Activated T-cell treated with anti-CD3 and anti-CD28 coated beads, Interleukin-2, amount 50 U/mL, for 24 hours (primary cell): Measurements from ENCODE around the gene ZP1.
"Not testable (repeated sequence)": the region's sequence is repeated elsewhere in the genome, so short reads cannot be mapped to it uniquely, and the experiment has no call there.

Source experiments
- DNase-seq: peaks from one replicate; pipeline ENCODE4 v3.0.0-alpha.2; 2020
- H3K27ac Mint-ChIP-seq: 2 replicates; pipeline ENCODE4 v1.8.0; 2020; ENCODE audit warnings: mild to moderate bottlenecking, mixed read lengths
- H3K27me3 Mint-ChIP-seq: 2 replicates; pipeline ENCODE4 v1.8.0; 2020; ENCODE audit warnings: mixed read lengths
- H3K36me3 Mint-ChIP-seq: 2 replicates; pipeline ENCODE4 v1.8.0; 2020; ENCODE audit warnings: low read depth, mixed read lengths
- H3K4me1 Mint-ChIP-seq: 2 replicates; pipeline ENCODE4 v1.8.0; 2020; ENCODE audit warnings: low read depth, mixed read lengths
- H3K4me3 Mint-ChIP-seq: 2 replicates; pipeline ENCODE4 v1.8.0; 2020; ENCODE audit warnings: mild to moderate bottlenecking, moderate library complexity, mixed read lengths
- H3K9me3 Mint-ChIP-seq: 2 replicates; pipeline ENCODE4 v1.8.0; 2020; ENCODE audit warnings: mixed read lengths

The ZP1 gene

DNA sequence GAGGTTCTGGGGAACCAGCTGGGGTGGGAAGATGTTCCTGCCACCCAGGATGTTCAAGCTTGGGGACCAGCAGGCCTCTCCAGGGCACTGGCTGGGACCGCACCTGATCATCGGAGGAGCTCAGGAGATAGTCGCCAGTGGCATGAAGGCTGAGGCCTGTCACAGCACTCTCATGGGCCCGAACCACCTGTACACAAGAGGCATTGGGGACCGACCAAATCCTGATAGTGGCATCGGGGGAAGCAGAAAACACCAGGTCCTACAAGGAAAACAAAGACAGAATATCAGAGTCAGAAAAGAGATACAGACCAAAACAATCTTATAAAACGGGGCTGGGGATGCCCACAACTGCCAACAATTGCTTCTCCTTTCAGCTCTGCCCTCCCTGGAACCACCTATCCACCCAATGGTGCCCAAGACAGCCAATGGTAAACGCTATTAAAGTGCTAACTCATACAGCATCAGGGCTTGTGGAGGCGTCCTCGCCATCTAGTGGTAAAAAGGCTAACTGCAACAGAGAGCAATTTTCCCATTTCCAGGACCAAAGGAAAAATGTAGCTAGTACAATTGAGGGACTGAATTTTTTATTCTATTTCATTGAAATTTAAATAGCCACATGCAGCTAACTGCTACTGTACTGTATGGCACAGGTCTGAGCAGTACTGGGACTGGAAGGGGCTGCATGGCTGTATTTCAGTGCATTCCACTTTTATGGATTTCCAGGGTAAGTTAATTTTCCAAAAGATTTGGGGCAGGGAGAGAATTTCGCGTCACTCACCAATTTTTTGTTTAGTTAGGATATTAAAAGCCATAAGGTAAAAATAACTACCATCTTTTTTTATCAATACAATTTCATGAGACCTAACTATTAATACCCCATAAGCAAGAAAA, 31.9 kb downstream of the ZP1 start:
- DNase-seq = no peak
- H3K36me3 Mint-ChIP-seq = peaks cover 99% of the 10 kb centered on the region
- no peak overlapping the region for H3K4me3 Mint-ChIP-seq
- no peaks in the 10 kb centered on the region for H3K27me3 Mint-ChIP-seq
- peaks cover 27% of the 10 kb centered on the region for H3K4me1 Mint-ChIP-seq
- H3K27ac Mint-ChIP-seq = peak overlapping the region; percentile 70
- H3K9me3 Mint-ChIP-seq = no peaks in the 10 kb centered on the region

DNA sequence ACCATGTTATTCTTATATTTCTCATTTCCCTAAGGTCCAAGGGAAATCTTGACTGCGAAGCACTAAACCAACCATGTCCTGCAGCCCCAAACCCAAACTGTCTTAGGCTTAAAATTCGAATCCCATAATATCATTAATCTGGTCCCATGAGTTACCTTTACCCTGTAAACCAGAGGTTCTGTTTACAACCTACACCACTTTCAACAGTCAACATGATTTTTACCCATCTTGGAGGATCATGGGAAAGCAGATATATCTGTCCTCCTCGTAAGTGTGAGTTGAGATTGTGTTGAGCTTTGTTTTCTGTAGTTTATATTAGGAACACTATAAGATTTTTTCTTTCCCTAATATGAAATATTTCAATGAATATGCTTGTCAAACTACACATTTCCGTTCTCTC, 32.6 kb downstream of the ZP1 start:
- H3K4me3 Mint-ChIP-seq = no peak overlapping the region
- H3K9me3 Mint-ChIP-seq = no peaks in the 10 kb centered on the region
- H3K4me1 Mint-ChIP-seq = peaks cover 33% of the 10 kb centered on the region
- H3K27me3 Mint-ChIP-seq = no peaks in the 10 kb centered on the region
- H3K36me3 Mint-ChIP-seq = peaks cover 99% of the 10 kb centered on the region
- no peak for DNase-seq
- peak overlapping the region; percentile 48 for H3K27ac Mint-ChIP-seq

DNA sequence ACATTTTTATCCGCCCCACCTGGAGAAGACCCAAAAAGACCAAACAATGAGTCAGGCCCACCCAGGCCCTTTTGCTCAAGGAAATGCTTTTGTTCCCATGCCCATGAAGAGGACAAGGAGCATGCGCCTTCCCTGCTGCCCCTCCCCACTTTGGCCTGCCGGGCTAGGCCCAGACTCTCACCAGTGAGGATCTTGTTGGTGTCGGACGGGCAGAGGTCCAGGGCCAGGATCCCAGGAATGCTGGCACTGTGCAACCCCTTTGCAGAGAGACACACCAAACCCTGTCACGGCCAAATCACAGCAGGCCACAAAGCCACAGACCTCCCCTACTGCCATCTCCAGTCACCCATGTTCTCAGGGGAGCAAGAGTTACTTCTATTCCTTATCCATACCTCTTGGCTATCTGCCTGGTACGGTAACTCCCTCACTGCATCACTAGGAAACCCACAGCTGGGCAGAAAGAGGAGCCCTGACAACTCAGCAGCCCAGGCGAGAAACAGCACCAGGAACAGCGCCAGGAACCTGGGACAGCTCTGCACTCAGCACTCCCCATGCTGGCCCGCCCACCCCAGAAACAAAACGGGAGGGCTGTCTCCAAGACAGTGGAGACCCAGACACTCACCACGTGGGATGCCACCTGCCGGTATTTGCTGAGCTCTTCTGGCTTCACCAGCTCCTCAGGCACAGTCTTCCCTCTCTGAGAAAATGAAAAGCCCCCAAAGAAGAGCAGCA, 33.5 kb downstream of the ZP1 start:
- H3K4me1 Mint-ChIP-seq = peaks cover 39% of the 10 kb centered on the region
- H3K9me3 Mint-ChIP-seq = no peaks in the 10 kb centered on the region
- H3K36me3 Mint-ChIP-seq = peaks cover 99% of the 10 kb centered on the region
- peak overlapping the region; percentile 47 for H3K27ac Mint-ChIP-seq
- DNase-seq = no peak
- no peaks in the 10 kb centered on the region for H3K27me3 Mint-ChIP-seq
- no peak overlapping the region for H3K4me3 Mint-ChIP-seq

DNA sequence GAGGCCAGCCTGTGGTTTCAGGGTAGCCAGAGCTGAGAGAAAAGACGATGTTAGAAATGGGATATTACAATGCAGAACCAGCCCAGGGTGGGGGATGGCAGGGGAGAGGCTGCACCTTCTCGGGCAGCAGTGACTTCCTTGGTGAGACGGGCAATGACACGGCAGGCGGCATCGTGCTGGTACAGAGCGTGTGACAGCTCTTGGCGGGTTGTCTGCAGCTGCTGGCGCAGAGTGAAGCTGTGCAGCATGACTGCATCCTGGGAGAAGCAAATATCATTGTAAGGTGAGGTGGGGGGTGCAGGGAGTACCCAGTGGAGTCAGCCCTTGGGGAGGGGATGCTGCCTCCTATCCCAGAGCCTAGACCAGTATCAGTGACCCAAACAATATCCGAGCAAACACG, 35.3 kb downstream of the ZP1 start:
- H3K27me3 Mint-ChIP-seq = no peaks in the 10 kb centered on the region
- DNase-seq = no peak
- H3K9me3 Mint-ChIP-seq = no peaks in the 10 kb centered on the region
- H3K27ac Mint-ChIP-seq = peak overlapping the region; percentile 97
- H3K36me3 Mint-ChIP-seq = peaks cover 86% of the 10 kb centered on the region
- peaks cover 44% of the 10 kb centered on the region for H3K4me1 Mint-ChIP-seq
- H3K4me3 Mint-ChIP-seq = no peak overlapping the region

DNA sequence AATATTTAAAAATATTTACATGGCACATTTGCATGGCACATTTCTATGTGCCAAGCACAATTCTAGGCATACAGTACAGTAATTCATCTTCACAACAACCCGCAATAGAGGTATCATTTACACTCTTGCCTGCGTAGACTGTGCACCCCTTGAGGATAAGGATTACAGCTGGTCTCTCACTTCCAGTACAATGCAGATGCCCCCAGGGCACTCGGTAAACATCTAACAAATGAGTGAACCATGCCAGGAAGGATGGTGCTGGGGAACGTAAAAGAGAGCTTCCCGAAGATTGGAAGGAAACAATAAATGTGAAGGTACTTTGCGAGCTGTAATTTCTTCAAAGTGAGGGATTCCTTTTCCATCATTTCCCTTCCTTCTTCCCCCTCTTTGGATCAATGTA, 37.7 kb downstream of the ZP1 start:
- peak overlapping the region; percentile 85 for H3K4me3 Mint-ChIP-seq
- no peak for DNase-seq
- peaks cover 62% of the 10 kb centered on the region for H3K36me3 Mint-ChIP-seq
- peaks cover 39% of the 10 kb centered on the region for H3K4me1 Mint-ChIP-seq
- H3K9me3 Mint-ChIP-seq = no peaks in the 10 kb centered on the region
- H3K27me3 Mint-ChIP-seq = no peaks in the 10 kb centered on the region
- peak overlapping the region; percentile 97 for H3K27ac Mint-ChIP-seq

DNA sequence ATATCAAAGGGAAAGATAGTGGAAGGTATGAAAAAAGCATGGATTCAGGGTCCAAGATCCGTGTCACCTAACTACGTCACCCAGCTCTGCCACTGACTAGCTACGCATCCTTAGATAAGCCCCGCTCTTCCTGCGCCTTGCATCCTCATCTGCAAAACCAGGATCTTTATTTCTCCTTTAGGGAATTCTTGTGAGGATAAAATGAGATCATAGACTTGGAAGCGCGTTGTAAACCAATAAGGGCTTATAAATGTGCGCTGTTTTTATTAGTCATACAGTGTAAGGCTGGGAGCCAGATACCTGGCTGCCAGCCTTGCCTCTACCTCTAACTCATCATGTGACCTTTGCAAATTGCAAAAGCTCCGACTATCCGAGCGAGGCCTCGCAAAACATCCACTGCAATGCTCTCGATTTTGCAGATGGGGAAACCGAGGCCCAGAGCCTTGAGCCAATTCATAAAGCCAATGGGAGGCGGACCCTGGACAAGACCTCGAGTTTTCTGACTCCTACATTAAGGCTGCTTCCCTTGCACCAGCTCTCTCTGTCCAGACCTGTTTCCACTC, 38.3 kb downstream of the ZP1 start:
- no peaks in the 10 kb centered on the region for H3K27me3 Mint-ChIP-seq
- H3K27ac Mint-ChIP-seq = peak overlapping the region; percentile 97
- H3K36me3 Mint-ChIP-seq = peaks cover 56% of the 10 kb centered on the region
- no peak for DNase-seq
- H3K4me1 Mint-ChIP-seq = peaks cover 42% of the 10 kb centered on the region
- no peaks in the 10 kb centered on the region for H3K9me3 Mint-ChIP-seq
- H3K4me3 Mint-ChIP-seq = peak overlapping the region; percentile 85

DNA sequence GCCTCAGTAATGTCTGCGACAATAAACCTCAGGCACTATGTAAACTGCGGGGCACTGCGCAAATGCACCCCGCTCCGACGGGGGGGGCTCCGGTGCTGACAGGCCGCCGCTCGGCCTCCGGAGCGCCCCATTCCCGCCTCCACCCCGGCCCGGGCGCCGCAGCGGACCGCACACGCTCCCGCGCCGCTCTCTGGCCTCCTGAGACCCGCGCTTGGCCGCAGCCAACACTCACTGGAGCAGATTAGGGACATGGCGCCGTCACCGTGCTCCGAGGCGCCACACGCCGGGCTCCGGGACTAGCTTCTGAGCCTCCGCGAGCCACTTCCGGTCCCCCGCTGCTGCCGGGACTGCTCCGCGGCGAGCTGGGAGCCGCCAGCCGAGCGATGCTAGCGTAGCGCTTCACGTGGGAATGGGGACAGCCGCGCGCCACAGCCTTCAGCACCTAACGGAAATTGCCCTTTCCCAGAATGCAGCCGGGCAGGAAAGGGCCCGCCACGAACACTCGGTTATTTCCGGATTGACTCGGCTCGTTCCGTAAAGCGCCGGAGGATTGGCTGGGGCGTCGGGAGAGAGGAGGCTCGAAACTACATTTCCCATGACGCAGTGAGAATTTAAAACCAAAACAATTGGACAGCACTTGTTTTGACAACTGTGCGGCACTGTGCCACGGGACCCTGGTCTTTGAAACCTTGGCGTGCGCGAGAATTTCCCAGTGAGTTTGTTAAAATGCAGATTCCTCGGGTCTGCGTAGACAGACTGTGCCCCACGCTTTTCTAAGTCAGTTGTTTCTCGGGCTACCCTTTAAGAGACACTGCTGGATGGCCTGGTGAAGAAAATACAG, 39.0 kb downstream of the ZP1 start, which contains the start of gene PRPF19:
PRPF19 (minus strand) TSS at position 454 of the 841 bp plus-strand sequence; CDS start at position 251, 203 bp downstream.
- H3K27ac Mint-ChIP-seq = peak within 1 kb of the TSS; percentile 97
- H3K4me3 Mint-ChIP-seq = peak within 1 kb of the TSS; percentile 85
- DNase-seq = peak; percentile 99
- H3K36me3 Mint-ChIP-seq = peaks cover 48% of the 10 kb centered on the region
- H3K4me1 Mint-ChIP-seq = peaks cover 49% of the 10 kb centered on the region
- no peaks in the 10 kb centered on the region for H3K27me3 Mint-ChIP-seq
- no peaks in the 10 kb centered on the region for H3K9me3 Mint-ChIP-seq

DNA sequence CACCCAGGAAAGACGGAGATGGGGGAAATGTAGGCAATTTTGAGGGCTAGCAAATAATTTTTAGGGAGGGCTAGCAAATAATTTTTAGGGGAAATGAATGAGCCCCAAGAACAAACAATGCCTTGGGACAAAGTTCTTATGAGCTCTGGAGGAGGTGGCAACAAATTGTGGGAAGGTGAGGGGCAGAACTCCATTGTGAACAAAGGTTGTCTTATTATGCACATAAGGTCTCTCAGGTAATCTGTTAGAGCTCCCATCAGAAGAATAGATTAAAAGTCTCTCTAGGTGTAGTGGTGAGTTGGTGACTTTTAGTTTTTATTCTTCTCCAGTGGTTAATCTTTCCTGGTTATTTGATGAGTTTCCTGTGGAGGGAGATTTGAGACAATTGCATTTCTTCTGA, 41.5 kb downstream of the ZP1 start:
- Mint-ChIP-seq H3K9me3 (no peaks in the 10 kb centered on the region), H3K27me3 (no peaks in the 10 kb centered on the region), H3K4me1 (peaks cover 60% of the 10 kb centered on the region), H3K4me3 (no peak overlapping the region), H3K36me3 (peaks cover 24% of the 10 kb centered on the region), H3K27ac (no peak overlapping the region)
- no peak for DNase-seq

DNA sequence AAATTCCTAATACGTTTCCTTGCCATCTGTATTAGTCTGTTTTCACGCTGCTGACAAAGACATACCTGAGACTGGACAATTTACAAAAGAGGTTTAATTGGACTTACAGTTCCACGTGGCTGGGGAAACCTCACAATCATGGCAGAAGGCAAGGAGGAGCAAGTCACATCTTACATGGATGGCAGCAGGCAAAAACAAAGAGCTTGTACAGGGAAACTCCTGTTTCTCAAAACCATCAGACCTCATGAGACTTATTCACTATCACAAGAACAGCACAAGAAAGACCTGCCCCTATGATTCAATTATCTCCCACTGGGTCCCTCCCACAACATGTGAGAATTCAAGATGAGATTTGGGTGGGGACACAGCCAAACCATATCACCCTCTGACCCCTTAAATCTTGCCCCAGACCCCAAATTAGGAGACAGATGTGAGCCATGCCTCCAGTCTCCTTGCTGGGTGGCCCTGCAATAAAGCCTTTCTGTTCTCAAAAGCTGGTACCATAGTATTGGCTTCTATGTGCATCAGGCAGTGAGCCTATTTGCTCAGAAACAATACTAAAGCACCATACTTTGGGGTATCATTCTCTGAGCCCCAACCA, 42.4 kb downstream of the ZP1 start:
- not testable (repeated sequence) for H3K27ac Mint-ChIP-seq, H3K4me3 Mint-ChIP-seq, H3K9me3 Mint-ChIP-seq, DNase-seq, H3K27me3 Mint-ChIP-seq
- peaks cover 54% of the 10 kb centered on the region for H3K4me1 Mint-ChIP-seq
- peaks cover 18% of the 10 kb centered on the region for H3K36me3 Mint-ChIP-seq

DNA sequence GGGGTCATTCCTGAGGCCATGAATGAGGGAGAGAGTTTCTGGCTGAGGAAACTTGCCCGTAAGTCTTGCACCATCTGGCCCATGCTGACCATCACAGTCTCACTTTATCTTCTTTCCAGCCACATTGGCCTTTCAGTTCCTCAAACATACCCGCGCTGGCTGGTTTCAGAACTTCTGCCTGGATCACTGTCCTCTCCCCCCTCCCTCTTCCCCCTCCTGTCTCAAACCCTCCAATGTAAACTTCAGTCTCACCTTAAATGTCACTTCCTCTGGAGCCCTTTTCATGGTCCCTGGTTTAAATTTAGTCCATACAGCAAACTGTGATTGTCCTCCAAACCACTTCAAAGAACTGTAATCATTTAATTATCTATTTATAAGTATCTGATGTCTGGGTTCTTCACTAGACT, 42.9 kb downstream of the ZP1 start:
- H3K4me1 Mint-ChIP-seq = peaks cover 54% of the 10 kb centered on the region
- H3K9me3 Mint-ChIP-seq = no peaks in the 10 kb centered on the region
- peaks cover 18% of the 10 kb centered on the region for H3K36me3 Mint-ChIP-seq
- no peak for DNase-seq
- no peak overlapping the region for H3K27ac Mint-ChIP-seq
- no peak overlapping the region for H3K4me3 Mint-ChIP-seq
- no peaks in the 10 kb centered on the region for H3K27me3 Mint-ChIP-seq

DNA sequence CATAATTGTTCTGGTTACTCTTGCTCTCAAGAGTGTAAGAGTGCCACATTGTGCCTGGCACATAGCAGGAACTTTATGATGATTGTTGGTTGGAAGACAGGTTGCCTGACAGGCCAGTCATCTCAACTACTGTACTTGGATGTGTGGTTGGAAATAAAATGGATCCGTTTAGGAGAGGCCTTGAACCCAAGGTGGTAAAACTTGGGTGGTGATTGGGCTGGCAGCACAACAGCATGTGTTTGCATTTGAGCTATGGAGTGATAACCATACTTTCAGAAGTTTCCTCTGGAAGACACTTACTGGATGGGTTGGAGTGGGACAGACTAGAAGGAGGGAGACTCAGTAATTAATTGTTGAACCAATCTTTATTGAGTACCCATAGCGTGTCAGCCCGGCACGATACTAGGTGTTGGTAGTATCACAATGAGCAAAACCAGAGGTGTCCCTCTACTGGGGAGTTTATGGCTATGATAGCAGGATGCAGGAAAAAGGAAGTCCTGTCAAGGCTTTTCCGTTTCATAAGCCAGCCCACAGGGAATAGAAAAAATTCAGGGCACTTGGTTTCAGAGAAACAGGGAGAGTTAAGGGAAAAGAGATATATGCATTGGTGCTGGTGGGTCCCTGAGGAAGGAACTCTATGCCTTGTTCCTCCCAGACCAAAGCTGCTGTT, 43.5 kb downstream of the ZP1 start:
- H3K36me3 Mint-ChIP-seq = peaks cover 17% of the 10 kb centered on the region
- H3K9me3 Mint-ChIP-seq = no peaks in the 10 kb centered on the region
- H3K27me3 Mint-ChIP-seq = no peaks in the 10 kb centered on the region
- H3K27ac Mint-ChIP-seq = no peak overlapping the region
- peaks cover 57% of the 10 kb centered on the region for H3K4me1 Mint-ChIP-seq
- no peak overlapping the region for H3K4me3 Mint-ChIP-seq
- peak; percentile 13 for DNase-seq

DNA sequence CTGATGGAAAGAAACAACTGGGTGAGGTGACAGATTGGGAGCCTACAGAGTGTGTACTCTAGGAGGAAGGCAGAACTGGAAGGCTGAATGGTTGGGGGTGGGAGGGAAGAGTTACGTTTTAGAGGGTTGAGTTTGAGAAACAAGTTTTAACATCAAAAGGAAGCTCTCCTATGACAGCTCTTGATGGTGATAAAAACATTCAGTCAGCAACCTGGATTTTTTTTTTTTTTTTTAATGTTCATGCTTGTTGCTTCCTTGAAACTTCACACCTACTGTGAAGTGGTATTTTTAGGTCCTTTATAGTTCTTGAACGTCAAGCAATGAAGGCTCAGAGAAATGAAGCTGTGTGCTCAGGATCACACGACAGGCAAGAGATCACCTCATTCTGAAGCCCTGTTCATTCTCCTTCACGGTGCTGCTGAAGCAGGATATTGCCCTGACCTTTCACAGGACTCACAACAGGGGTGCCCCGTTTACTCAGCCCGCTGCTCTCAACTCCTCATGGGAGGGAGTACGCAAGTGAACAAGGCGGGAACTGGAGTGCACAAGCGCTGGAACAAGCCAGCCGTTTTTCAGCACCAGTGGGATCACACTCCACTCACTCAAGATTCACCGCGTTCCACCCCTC, 45.0 kb downstream of the ZP1 start:
- no peaks in the 10 kb centered on the region for H3K9me3 Mint-ChIP-seq
- DNase-seq = peak; percentile 53
- H3K27me3 Mint-ChIP-seq = no peaks in the 10 kb centered on the region
- peaks cover 63% of the 10 kb centered on the region for H3K4me1 Mint-ChIP-seq
- peaks cover 27% of the 10 kb centered on the region for H3K36me3 Mint-ChIP-seq
- peak overlapping the region; percentile 94 for H3K4me3 Mint-ChIP-seq
- H3K27ac Mint-ChIP-seq = peak overlapping the region; percentile 99
